GM18502 (cell line): Measurements from ENCODE around the gene OAF.
A peak's percentile ranks its signal among the peaks of the same experiment; 100 is the strongest.
"Not testable (repeated sequence)": the region's sequence is repeated elsewhere in the genome, so short reads cannot be mapped to it uniquely, and the experiment has no call there.

Source experiments
- ATAC-seq: cut with Tn5 transposase; IDR thresholded peaks from one replicate; pipeline ENCODE4 v1.9.1; 2021; ENCODE audit warnings: mild to moderate bottlenecking; ENCODE audit not compliant: unreplicated experiment, poor library complexity

Gene OAF

DNA sequence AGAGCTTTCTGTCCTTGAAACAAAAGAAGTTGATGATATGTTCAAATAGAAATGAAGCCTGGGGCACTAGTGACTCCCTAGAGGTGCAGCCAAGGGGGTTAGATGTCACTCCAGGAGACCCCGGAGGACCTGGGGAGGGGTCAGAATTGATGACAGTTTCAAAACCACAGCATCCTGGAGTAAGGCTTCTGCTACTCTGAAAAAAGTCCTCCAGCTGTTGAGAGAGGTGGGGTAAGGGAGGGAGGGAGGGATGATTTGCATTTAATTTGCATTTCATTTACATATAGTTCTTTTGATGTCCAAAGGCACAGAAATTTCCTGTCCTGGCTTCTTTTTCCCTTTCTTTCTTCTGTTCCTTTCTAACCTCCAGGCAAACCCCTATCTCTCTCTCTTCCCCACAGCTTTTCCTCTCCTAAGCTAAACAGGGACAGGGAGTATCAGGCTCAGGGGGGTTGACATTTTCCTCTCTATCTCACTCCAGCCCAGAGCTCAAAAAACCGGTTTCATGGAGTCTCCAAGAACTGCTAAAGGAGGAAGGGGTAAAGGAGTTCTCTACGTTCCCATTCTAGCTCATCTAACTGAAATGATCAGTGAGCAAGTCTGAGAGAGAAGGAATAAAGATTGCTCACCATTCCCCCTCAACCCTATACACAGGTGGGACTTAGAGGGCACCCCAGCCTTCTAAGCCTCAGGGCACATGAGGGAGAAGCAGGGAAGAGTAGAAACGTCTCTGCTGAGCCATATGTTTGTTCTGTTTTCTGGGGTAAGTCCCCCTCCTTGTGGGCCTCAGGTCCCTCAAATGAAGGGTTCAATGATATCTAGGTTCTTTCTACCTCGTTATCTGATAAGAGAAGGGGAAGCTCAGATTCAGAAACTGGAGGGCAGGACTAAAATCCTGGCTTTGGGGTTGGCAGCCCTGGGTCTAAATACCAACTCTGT, 25.6 kb downstream of the OAF start:
- ATAC-seq, result no peak

DNA sequence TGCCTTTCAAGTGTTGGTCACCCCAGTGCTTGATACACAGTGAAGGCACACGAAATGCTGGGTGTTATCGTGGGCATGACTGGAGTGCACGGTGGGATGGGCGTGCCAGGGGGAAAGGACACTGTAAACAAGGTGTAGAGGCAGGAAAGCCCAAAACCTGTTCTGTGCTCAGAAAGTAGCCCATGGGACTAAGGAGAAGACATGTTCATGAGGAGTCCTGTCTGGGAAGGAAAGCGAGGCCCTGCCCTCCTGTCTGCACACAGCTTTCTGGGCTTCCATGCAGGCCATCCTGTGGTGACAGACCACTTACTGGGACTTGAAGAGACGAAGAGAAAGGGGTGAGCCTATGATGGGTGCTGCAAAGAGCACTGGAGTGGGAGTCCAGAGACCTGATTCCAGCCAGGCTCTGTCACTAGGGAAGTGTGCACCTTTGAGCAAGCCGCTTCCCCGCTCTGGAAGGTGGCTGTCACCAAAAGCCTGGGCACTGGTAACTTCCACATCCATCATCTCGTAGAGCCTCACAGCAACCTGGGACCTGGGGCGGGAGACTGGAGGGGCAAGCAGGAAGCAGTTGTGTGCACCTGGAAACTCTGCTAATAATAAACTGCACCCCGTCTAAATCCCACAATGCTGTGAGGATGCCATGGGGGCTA, 28.3 kb downstream of the OAF start:
- ATAC-seq, result no peak

DNA sequence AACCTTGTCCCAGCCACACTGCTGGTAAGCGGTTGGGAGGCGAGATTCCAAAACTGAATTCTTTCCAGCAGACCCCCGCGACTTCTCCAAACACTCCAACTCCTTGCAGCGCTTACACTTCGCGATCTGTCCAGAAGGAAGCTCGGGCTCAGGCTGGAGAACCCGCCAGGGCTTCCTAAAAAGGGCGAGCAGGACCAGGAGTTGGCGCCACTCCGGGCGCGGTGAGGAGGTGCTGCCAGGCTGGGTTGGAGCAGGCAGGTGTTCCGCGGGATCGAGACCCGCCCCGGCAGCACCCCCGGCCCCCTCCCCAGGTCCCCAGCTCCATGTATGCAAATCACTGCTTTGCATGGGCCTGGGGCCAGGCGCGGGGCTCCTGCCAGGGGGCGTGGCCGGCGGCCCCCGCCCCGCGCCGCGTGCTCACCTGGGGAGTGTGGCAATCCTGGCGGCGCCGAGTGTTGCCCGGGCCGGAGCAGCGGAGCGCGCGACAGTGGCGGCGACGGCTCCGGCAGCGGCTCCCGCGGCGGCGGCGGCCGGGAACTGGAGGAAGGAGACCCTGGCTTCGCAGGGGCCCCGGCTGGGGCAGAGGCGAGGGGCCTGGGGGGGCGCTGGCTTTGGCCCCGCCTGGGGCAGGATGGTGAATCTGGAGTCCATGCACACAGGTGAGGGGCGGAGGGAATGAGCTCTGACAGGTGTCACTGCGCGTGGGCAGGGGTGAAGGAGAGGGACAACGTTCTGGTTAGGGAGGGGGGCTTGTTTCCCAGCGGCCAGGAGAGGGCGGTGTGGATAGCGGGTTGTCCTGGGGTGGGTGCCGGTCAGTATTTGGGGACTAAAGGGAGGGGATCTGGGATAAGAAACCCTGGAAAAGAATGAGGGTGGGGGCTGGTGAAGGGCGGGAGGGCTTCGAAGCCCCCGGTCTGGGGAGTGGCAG, 29.1 kb downstream of the OAF start, which contains the start of gene POU2F3:
POU2F3 (plus strand) TSS at position 428 of the 928 bp plus-strand sequence; CDS start at position 632, 204 bp downstream.
- ATAC-seq, result no peak

DNA sequence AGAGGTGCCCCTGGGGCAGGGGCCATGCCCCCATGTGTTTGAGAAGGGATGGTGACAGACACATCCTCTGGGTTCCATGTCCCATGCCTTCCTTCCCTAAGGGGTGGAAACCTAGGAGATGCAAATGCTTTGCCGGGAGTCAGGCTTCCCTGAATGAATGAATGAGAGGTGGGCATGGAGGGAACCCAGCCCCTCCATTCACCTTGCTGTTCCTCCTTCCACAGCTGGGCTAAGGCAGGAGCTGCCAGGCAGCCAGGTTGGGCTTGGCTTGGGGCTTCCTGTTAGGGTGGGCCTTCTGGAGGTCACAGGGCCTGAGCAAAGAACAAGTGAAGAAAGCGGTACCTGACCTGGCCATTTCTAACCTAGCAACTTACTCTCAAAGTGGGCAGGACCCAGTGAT, 30.0 kb downstream of the OAF start:
- no peak for ATAC-seq

DNA sequence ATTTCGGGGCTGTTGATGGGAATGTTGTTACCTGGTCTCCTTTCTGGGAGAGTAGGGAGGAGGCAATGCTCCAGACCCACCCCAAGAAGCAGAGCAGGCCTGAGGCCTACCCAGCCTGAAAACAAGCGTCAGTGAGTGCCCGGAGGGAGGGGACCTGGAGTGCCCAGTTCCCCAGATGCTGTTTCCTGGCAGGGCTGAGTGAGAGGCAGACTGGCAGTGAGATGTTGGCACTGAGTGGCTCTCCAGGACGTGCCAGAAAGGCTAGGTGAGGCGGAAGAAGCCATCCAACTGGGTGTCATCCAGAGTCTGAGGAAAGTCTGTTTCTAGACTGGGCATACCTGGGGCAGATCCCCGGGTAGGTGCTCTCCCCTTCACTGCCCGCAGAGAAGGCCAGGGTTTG, 30.4 kb downstream of the OAF start:
- ATAC-seq, result no peak

DNA sequence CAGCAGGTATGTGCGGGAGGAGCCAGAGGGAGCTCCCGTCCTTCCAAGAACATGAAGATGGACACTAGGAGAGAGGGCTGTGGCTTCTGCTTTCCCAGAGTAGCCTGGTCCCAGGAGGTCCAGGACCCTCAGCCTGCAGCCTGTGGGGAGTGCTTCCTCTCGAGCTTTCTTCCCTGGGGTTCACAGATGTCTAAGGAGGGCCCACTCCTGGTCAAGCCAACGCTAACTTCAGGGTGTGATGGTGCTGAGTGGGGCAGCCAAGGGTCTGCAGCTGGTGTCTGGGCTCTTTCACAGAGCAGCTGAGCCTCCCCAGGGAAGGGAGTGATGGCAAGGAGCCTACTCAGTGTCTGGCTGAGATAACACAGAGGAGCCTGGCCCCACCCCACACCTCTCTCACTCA, 32.4 kb downstream of the OAF start:
- ATAC-seq, result no peak

DNA sequence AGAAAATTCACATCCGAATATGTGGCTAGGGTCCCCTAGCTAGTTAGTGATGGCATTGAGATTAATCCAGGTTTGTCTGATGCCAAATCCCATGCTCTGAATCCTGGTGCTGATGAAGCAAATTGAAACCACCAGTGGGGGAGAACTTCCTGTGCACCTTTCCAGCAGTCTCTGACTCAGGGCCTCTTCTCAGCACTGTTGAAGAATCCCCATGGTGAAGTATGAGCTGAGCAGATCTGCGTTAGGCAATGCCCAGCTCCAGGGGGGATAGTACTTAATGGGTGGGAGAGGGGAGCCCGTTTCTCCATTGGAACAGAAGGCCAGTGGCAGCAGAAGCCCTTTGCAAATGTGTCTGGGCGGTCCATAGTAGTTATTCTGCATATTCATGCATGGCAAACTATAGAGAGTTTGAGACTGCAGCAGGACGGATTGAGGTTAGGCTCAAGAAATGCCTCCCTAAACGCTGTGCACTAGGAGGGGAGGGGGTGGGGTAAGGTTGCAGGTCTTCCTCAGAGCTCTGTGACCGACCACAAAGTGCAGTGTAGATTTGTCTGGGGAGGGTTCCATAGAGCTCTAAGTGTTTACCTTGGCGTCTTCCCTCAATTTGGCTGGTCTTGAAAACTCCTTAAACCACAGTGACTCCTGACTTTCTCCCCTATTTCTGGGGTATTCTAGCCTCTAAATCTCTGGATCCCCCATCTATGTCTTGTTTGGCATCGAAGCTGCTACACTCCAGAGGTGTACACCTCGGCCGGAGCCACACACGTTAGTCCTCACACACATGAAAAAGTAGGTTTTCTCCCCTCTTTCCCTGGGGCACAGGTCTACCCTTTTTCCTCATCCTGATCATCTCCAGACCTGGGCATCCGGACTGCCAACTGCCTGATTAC, 33.9 kb downstream of the OAF start:
- ATAC-seq, result no peak

DNA sequence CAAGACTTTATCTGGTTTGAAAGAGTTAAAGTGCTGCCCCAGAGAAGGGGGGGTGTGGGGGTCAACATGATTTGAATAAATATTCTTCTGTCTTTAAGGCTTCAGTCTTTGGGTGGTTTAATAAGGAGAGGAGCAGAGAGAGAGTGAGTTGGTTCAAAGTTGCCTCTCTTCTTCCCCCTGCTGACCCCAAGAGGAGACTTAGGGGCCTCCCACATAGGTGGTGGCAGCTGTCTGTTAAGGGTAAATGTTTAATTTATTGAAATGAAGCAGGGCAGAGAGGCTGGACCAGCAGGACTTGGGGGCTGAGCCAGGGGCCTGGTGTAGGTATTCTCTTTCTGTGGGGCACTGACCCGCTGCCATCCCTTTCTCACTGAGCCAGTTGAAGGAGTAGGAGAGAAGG, 34.6 kb downstream of the OAF start:
- ATAC-seq, result no peak

DNA sequence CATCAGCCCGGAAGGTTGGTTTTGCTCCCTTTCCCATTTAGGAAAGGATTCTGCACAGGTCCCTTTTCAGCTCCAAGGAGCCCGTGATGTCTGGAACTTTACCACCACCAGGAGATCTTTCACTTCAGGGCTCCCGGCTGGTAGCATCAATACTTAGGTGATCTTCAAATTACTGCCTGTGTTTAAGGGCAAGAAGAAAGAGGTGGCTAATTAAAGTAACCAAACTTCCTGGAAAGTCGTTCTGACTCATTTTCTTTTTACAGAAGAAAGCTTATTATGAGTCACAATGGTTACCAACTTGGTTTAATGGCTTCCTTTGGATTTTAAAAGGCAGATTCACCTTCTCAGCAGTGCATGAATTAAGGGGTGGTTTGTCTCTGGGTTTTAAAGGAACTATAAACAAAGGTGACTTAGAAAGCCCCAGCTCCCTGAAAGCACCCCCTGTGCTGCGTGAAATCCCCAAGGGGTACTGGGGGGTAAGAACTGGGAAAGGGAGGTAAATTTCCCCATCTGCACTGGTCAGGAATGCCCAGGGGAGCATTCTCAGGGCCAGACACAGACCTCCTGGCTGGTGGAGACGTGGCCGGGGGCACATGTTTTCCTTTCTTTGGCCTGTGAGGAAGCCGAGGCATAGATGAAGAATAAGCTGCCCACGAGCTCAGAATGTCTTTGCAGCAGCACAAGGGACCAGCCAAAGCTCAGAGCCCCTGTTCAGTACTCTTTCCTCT, 37.9 kb downstream of the OAF start:
- peak; percentile 75 for ATAC-seq

DNA sequence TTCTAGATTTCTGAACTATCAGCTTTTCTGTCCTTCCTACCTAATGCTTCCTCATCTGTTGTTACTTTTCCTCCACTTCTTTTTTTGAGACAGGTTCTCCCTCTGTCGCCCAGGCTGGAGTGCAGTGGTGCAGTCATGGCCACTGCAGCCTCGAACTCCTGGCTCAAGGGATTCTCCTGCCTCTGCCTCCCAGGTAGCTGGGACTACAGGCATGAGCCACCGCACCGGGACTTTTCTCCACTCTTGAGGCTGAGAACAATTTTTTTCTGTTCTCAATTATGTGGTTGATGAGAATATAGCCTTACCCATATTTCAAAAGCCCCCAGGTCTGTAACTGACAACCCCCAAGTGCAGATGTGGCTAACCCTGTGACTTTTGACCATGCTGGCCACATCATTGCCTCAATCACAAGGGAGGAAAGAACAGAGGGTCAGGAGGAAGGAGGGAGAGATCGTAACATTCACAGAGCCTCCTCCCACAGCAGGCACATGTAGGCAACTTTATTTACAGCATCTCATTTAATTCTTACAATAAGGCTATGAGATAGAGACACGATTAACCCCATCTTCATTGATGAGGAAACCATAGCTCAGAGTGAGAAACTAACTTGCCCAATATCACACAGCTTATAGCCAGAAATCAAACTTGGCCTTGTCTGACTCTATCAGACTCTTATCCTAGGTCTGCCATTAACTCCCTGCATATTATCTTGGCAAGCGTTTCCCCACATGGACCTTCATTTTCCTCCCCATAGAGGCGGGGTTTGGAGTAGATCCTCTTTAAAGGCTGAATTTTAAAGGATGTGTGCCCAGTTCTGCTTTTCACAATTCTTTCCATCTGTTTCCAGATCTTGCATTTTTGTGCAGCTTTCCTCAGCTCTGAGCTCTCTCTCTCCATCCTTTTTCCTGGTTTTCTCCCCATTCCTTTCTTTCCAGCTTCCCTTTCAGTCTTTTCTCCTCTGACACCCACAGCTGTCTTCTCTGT, 38.7 kb downstream of the OAF start:
- ATAC-seq, result no peak

DNA sequence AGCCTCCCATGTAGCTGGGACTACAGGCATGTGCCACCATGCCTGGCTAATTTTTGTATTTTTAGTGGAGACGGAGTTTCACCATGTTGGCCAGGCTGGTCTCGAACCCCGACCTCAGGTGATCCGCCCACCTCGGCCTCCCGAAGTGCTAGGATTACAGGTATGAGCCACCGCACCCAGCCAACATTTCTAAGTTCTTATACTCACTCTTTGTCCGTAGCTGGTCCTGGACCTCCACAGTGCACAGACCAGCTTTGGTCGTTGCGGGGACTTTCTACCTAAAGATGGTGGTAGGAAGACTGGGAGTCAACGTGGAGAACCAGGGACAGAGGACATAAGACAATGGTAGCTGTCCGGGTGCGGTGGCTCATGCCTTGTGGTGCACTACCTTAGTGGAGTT, 42.5 kb downstream of the OAF start:
- ATAC-seq, result not testable (repeated sequence)

DNA sequence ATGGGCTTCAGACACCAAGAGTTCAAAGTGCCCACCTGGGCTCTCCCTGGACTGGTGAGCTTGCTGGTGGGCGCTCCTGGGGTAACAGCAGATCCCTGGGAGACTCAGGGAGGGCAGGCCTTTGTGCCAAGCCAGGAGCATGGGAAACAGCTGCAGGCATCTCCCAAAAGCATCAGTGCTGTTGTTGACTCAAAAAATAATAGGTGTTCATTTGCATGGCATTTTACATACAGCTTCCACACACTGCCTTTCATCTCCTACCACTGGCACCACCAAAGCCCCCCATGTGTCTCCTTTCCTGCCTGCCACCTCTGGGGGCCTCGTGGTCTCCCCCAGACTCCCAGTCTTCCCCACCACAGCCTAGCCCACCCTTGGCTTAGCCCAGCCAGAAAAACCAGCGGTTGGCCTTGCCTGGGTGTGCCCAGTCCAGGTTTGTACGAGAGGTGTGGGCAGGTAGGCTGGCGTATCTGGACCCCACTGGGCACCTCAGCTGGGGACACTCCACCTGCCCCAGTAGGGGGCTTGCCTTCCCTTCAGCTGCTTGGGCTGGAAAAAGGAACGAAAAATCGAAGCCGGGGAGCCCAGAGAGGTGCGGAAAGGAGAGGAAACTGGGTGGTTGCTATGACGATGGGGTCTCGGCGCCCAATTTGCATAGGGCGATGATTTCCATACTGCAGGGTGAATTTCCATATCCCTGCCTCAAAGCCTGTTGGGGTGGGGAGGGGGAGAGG, 44.1 kb downstream of the OAF start:
- ATAC-seq, result peak; percentile 57

DNA sequence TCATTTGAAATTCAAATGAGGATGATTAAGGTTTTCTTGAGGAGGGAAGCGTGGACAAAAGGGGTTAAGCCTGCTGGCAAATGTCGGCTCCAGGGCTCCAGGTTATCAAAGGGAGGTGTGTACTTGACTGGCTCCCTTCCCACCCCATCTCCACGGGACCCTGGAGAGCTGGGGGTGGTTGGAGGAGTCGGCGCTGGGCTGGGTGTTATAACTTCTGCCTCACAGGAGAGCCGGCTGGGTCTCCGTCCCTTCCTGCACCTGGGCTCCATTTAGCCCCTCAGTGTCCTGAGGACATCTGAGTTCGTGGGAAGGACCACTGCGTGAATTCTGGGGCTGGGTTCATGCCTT, 44.7 kb downstream of the OAF start:
- ATAC-seq, result no peak

DNA sequence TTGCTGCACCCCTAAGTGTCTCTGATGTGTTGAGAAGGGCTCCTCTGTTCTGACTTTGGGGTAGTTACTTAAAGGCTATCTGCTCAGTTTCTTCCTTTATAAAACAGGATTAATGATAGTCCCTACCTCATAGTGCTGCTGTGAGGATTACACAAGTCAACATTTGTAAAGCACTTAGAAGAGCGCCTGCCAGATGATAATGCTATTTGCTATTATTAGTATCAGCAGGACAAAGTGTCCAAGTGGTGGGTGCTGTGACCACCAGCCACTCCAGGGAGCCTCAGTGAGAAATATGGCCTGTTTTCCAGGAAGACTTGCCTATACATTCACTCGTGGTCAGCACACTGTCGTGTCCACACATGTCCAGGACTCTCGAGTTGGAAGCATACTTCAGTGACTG, 45.3 kb downstream of the OAF start:
- ATAC-seq, result no peak

DNA sequence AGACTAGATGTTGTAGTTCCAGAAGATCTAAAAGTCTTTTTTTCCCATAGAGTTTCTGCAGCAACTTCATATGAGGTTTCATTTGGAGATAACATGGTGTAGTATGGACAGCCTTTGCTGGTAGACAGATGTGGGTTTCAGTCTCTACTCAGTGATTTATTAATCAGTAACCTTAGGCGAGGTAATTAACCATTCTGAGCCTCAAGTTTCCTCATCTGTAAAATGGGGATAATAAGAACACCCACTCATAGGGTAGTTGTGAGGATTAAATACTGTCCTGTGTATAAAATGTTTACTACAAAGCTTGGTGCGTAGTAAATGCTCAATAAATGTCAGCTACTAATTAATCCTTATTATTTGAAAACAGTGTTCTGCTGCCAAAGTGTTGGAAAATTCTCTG, 45.9 kb downstream of the OAF start:
- ATAC-seq, result no peak

DNA sequence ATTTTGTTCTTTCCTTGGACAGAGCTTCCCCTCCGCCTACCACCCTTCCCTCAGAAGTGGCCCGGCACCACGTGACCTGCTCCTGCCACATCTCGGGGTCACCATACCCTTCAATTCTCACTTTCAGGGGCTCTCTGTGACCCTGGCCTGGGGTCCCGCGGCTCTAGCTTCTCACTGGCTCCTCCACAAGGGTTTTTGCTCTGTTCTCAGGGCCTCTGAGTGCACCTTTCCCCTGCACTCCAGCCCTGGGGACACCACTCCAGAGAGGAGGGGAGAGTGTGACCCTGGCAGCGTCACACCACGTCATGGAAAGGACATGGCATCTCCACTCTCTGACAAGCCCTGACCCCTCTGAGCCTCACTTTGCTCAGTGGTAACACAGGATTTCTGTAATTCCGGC, 46.5 kb downstream of the OAF start:
- no peak for ATAC-seq

DNA sequence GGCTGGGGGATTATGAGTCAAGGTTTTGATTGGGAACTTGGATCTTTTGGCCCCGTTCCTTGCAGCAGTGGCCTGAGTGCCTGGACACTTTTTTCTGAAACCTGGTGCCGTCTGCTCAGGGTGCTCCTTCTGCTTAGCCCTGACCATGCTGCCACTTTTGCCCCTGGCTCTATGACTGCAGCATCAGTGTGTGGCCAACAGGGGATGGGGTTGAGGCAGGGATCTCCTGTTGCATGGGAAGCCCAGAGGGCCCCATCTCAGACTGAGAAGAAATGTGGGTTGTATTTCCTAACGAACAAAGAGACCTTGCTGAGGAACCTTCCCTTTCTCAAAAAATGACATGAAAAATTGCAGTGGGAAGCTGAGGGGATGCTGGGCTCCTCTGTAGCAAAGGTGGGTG, 47.8 kb downstream of the OAF start:
- ATAC-seq, result no peak
